Pericardium fibroblast (primary cell): ENCODE data around the gene PTGES. TPM values are rescaled to one million over a fixed set of nuclear protein-coding genes. Genes with fewer than 3 reads are reported as not detected.

Source experiments
- total RNA-seq: library from RNA; depleted of rRNA; stranded (reverse); fragments of >200 nt; gene quantifications from 2 replicates; pipeline ENCODE4 v1.2.3, GENCODE V29; 2015

The PTGES gene
- 13.8 and 15.5 TPM in 2 replicates for total RNA-seq

GRCh38 chr9:129752900-129753729, at the start of gene PTGES:
Gene PTGES (minus strand): TSS chr9:129753042. CDS start chr9:129753012, 30 bp downstream.

Other genes with a start within 250 kb of the PTGES start
- not detected in 2 replicates for gene C9orf50, start 131.9 kb downstream of the PTGES start, total RNA-seq
- 26.1 and 27.9 TPM in 2 replicates for gene NTMT1, start 126.9 kb downstream of the PTGES start, total RNA-seq
- gene ASB6, start 110.9 kb downstream of the PTGES start, total RNA-seq: 15.1 and 15.2 TPM in 2 replicates
- 4.8 and 14.3 TPM in 2 replicates for gene PRRX2, start 87.4 kb downstream of the PTGES start, total RNA-seq
- gene TOR1B, start 50.1 kb upstream of the PTGES start, total RNA-seq: 20.0 and 23.9 TPM in 2 replicates
- 53.1 and 56.8 TPM in 2 replicates for gene TOR1A, start 71.1 kb upstream of the PTGES start, total RNA-seq
- gene C9orf78, start 82.2 kb upstream of the PTGES start, total RNA-seq: 35.2 and 40.5 TPM in 2 replicates
- gene USP20, start 82.4 kb upstream of the PTGES start, total RNA-seq: 8.1 and 15.2 TPM in 2 replicates